Neural cell (in vitro differentiated cells): ENCODE results near the gene FHL3. TPM values are rescaled to one million over a fixed set of nuclear protein-coding genes. Genes with fewer than 3 reads are reported as not detected.

Experiments
- H2AFZ ChIP-seq: fragments of 200-600, 300-800 bp; sonication (generic), shearing (Covaris generic); 2 replicates; pipeline ENCODE4 v1.6.0; 2014; ENCODE audit warnings: low read depth, mild to moderate bottlenecking, antibody characterized with exemption, low read length, moderate library complexity
- H3F3A ChIP-seq: fragments of 200-600 bp; shearing (Covaris generic); 2 replicates; pipeline ENCODE4 v1.6.1; 2016; ENCODE audit warnings: mild to moderate bottlenecking, moderate library complexity, mixed read lengths, antibody characterized with exemption, low read length; ENCODE audit not compliant: insufficient read depth, poor library complexity, severe bottlenecking
- H3K27ac ChIP-seq: fragments of 200-600, 300-800 bp; sonication (generic), shearing (Covaris generic); 2 replicates; pipeline ENCODE4 v1.5.1; 2014; ENCODE audit warnings: mild to moderate bottlenecking, low read length, moderate library complexity
- H3K27me3 ChIP-seq: fragments of 300-800, 200-600 bp; sonication (generic), shearing (Covaris generic); 2 replicates; pipeline ENCODE4 v1.6.0; 2014; ENCODE audit warnings: mild to moderate bottlenecking, low read depth, low read length, moderate library complexity; ENCODE audit not compliant: insufficient read depth
- H3K36me3 ChIP-seq: fragments of 300-800, 200-600 bp; sonication (generic), shearing (Covaris generic); 2 replicates; pipeline ENCODE4 v1.5.1; 2014; ENCODE audit warnings: mild to moderate bottlenecking, antibody characterized with exemption, low read length, moderate library complexity; ENCODE audit not compliant: insufficient read depth
- H3K4me2 ChIP-seq: fragments of 300-800, 200-600 bp; sonication (generic), shearing (Covaris generic); 2 replicates; pipeline ENCODE4 v1.6.0; 2014; ENCODE audit warnings: mild to moderate bottlenecking, low read length
- H3K4me3 ChIP-seq: fragments of 300-800, 200-600 bp; sonication (generic), shearing (Covaris generic); 2 replicates; pipeline ENCODE4 v1.5.1; 2014; ENCODE audit warnings: mild to moderate bottlenecking, low read length, moderate library complexity
- H3K79me2 ChIP-seq: fragments of 200-600 bp; shearing (Covaris generic); replicated peaks from 2 replicates; pipeline ENCODE4 v1.6.0; 2014; ENCODE audit warnings: mild to moderate bottlenecking, low read length, moderate library complexity; ENCODE audit not compliant: insufficient read depth
- H3K9ac ChIP-seq: fragments of 300-800, 200-600 bp; sonication (generic), shearing (Covaris generic); 2 replicates; pipeline ENCODE4 v1.6.1; 2016; ENCODE audit warnings: mild to moderate bottlenecking, low read length, mixed read lengths
- H3K9me2 ChIP-seq: fragments of 200-600 bp; shearing (Covaris generic); 2 replicates; pipeline ENCODE4 v1.6.1; 2016; ENCODE audit warnings: mild to moderate bottlenecking, low read length, mixed read lengths; ENCODE audit not compliant: insufficient read depth
- H3K9me3 ChIP-seq: fragments of 200-600, 300-800 bp; sonication (generic), shearing (Covaris generic); 2 replicates; pipeline ENCODE4 v1.6.1; 2016; ENCODE audit warnings: mild to moderate bottlenecking, mixed run types, low read length, moderate library complexity, mixed read lengths
- H4K20me1 ChIP-seq: fragments of 200-600 bp; shearing (Covaris generic); 2 replicates; pipeline ENCODE4 v1.6.1; 2016; ENCODE audit warnings: mild to moderate bottlenecking, mixed run types; ENCODE audit not compliant: insufficient read depth
- EP300 ChIP-seq: fragments of 450-650 bp; conservative IDR thresholded peaks from 2 replicates; pipeline ENCODE4 v1.6.1; 2014; ENCODE audit warnings: antibody characterized with exemption, mild to moderate bottlenecking, moderate library complexity; ENCODE audit not compliant: poor library complexity, severe bottlenecking
- EZH2 ChIP-seq: fragments of 200-600, 300-800 bp; shearing (Covaris generic), sonication (generic); IDR thresholded peaks from 2 replicates; pipeline ENCODE4 v1.6.1; 2014; ENCODE audit warnings: antibody characterized with exemption, low read length, borderline replicate concordance, mild to moderate bottlenecking; ENCODE audit not compliant: insufficient read depth, poor library complexity, severe bottlenecking
- MXI1 ChIP-seq: fragments of 450-650 bp; conservative IDR thresholded peaks from 2 replicates; pipeline ENCODE4 v1.6.1; 2014; ENCODE audit warnings: antibody characterized with exemption, mild to moderate bottlenecking; ENCODE audit not compliant: poor library complexity, severe bottlenecking
- POLR2AphosphoS5 ChIP-seq: IDR thresholded peaks from 2 replicates; pipeline ENCODE4 v1.6.1; 2012
- RAD21 ChIP-seq: fragments of 450-650 bp; conservative IDR thresholded peaks from 2 replicates; pipeline ENCODE4 v1.6.1; 2014; ENCODE audit warnings: antibody characterized with exemption, mild to moderate bottlenecking, moderate library complexity
- SMC3 ChIP-seq: fragments of 450-650 bp; conservative IDR thresholded peaks from 2 replicates; pipeline ENCODE4 v1.6.1; 2014; ENCODE audit warnings: antibody characterized with exemption, mild to moderate bottlenecking, moderate library complexity; ENCODE audit not compliant: poor library complexity
- TAF1 ChIP-seq: IDR thresholded peaks from 2 replicates; pipeline ENCODE4 v1.6.1; 2012; ENCODE audit warnings: low read depth
- polyA plus RNA-seq: library from polyadenylated mRNA; depleted of rRNA; stranded (reverse); fragments of >200 nt; gene quantifications from 2 replicates; pipeline ENCODE4 v1.2.3, GENCODE V29; 2014
- TF ChIP-seq, protein P1 (sequence below): fragments of 450-650 bp; IDR thresholded peaks from 2 replicates; pipeline ENCODE4 v1.5.1; 2014; ENCODE audit warnings: antibody characterized with exemption, mild to moderate bottlenecking, moderate library complexity; ENCODE audit not compliant: poor library complexity, severe bottlenecking
- TF ChIP-seq, protein P2 (sequence below): IDR thresholded peaks from 2 replicates; pipeline ENCODE4 v1.6.1; 2012; ENCODE audit warnings: borderline replicate concordance

FHL3 gene
- polyA plus RNA-seq, 1 donor from 2014 or later = 3.5 TPM

DNA sequence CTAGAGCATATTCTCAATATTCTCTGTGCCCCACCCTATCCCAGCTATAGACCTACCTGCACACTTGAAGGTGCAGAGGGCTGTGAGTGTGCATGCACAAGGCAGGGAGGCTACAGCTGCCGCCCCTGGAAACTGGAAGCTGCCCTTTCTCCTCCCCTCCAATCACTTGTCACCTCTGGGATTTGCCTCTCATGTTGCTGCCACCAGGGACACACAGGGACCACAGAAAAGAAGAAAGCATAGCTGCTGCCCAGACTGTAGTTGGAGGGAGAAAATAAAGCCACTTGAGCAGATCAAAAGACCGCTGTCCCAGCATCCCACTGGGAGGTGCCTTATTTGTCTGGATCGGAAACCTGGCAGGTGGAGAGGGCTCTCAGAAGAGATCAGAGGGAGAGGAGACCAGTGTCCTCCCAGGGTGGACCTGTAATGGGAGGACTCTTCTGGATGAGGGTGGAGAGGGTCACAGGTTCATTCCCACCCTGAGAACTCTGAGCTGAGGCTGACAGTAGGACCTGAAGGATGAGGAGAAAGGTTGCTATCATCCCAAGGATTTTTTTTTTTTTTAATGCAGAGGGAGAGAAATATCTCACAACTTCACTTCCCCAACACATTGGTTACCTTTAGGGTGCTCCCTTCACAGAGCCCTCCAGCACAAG is 50.9 kb downstream of the FHL3 start:
- TF ChIP-seq MXI1 = no peak
- no peak for TF ChIP-seq POLR2AphosphoS5
- no peak for TF ChIP-seq RAD21
- TF ChIP-seq EZH2 = no peak
- TF ChIP-seq TAF1 = no peak
- TF ChIP-seq, protein P1, sequence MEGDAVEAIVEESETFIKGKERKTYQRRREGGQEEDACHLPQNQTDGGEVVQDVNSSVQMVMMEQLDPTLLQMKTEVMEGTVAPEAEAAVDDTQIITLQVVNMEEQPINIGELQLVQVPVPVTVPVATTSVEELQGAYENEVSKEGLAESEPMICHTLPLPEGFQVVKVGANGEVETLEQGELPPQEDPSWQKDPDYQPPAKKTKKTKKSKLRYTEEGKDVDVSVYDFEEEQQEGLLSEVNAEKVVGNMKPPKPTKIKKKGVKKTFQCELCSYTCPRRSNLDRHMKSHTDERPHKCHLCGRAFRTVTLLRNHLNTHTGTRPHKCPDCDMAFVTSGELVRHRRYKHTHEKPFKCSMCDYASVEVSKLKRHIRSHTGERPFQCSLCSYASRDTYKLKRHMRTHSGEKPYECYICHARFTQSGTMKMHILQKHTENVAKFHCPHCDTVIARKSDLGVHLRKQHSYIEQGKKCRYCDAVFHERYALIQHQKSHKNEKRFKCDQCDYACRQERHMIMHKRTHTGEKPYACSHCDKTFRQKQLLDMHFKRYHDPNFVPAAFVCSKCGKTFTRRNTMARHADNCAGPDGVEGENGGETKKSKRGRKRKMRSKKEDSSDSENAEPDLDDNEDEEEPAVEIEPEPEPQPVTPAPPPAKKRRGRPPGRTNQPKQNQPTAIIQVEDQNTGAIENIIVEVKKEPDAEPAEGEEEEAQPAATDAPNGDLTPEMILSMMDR = no peak
- Histone ChIP-seq H3K9me3 (no peaks in the 10 kb centered on the region), H3K27ac (no peak overlapping the region), H3K4me2 (no peak overlapping the region), H3K9ac (no peak overlapping the region), H3K36me3 (peaks cover 6% of the 10 kb centered on the region), H2AFZ (no peak overlapping the region), H3K4me3 (no peak overlapping the region), H3K9me2 (no peaks in the 10 kb centered on the region), H3K79me2 (no peaks in the 10 kb centered on the region), H3F3A (no peaks in the 10 kb centered on the region), H3K27me3 (no peaks in the 10 kb centered on the region), H4K20me1 (no peaks in the 10 kb centered on the region)

DNA sequence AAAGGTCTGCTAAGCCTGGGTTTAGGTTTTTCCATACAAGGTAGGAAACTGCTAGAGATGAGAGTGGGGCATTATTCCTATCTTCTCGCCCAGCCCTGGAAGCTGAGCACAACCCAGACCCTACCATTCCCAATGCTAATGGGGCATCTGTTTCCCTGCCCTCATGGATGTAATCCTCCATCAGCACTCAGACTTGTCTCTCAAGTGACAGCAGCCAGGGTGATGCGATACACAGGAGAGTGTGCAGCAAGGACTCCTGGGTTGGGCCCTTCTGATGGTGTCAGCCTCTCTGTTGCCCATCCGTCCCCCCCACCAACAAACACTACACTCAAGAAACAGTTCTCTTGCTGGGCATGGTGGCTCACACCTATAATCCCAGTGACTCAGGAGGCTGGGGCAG is 52.6 kb downstream of the FHL3 start:
- no peak overlapping the region for H3K4me2 ChIP-seq
- no peaks in the 10 kb centered on the region for H3K79me2 ChIP-seq
- H3K4me3 ChIP-seq = no peak overlapping the region
- H3K9ac ChIP-seq = no peak overlapping the region
- no peaks in the 10 kb centered on the region for H4K20me1 ChIP-seq
- no peak for TF ChIP-seq TAF1
- no peak for TF ChIP-seq MXI1
- no peak for TF ChIP-seq RAD21
- TF ChIP-seq EP300 = no peak
- TF ChIP-seq, protein P2, sequence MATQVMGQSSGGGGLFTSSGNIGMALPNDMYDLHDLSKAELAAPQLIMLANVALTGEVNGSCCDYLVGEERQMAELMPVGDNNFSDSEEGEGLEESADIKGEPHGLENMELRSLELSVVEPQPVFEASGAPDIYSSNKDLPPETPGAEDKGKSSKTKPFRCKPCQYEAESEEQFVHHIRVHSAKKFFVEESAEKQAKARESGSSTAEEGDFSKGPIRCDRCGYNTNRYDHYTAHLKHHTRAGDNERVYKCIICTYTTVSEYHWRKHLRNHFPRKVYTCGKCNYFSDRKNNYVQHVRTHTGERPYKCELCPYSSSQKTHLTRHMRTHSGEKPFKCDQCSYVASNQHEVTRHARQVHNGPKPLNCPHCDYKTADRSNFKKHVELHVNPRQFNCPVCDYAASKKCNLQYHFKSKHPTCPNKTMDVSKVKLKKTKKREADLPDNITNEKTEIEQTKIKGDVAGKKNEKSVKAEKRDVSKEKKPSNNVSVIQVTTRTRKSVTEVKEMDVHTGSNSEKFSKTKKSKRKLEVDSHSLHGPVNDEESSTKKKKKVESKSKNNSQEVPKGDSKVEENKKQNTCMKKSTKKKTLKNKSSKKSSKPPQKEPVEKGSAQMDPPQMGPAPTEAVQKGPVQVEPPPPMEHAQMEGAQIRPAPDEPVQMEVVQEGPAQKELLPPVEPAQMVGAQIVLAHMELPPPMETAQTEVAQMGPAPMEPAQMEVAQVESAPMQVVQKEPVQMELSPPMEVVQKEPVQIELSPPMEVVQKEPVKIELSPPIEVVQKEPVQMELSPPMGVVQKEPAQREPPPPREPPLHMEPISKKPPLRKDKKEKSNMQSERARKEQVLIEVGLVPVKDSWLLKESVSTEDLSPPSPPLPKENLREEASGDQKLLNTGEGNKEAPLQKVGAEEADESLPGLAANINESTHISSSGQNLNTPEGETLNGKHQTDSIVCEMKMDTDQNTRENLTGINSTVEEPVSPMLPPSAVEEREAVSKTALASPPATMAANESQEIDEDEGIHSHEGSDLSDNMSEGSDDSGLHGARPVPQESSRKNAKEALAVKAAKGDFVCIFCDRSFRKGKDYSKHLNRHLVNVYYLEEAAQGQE = no peak
- TF ChIP-seq SMC3 = no peak
- no peak for TF ChIP-seq EZH2
- TF ChIP-seq, protein P1 = no peak
- no peaks in the 10 kb centered on the region for H3K9me2 ChIP-seq
- H3F3A ChIP-seq = no peaks in the 10 kb centered on the region
- no peaks in the 10 kb centered on the region for H3K36me3 ChIP-seq
- no peak overlapping the region for H3K27ac ChIP-seq
- H3K27me3 ChIP-seq = no peaks in the 10 kb centered on the region
- no peak overlapping the region for H2AFZ ChIP-seq
- no peaks in the 10 kb centered on the region for H3K9me3 ChIP-seq
